OCI-LY3 (cell line): ENCODE data around the gene SHCBP1L.

Experiments
- CTCF ChIP-seq: fragments of 200-600, 300-600 bp; sonication (generic); IDR thresholded peaks from 2 replicates; pipeline ENCODE4 v1.5.1; 2014; ENCODE audit warnings: antibody characterized with exemption, low read length, low read depth
- EZH2phosphoT487 ChIP-seq: fragments of 200-600 bp; shearing (Covaris generic); IDR thresholded peaks from 2 replicates; pipeline ENCODE4 v1.6.1; 2018; ENCODE audit warnings: antibody characterized with exemption, mixed run types, low read depth

DNA sequence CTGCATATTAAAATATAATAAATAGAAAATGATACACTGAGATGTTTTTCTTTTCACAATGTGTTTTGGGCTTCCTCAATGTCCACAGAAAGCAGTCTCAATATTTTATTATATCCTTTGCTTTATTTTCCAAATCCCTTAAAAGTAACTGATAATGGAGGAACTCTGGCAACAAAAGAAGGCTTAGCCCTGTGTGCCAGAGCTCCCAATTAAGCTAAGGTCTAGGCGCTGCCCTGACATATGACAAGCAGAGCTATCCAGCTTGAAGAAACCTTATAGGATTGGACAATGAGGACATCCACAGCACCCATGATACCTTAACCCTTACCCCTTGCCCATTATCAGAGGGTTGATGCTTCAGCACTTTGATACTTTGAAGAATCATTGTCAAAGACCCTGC is 12.9 kb upstream of the SHCBP1L start:
- no peak for TF ChIP-seq CTCF
- no peak for TF ChIP-seq EZH2phosphoT487
